Suprapubic skin (tissue), 4 donors: Measurements from ENCODE around the gene TBL1X. TPM values are rescaled to one million over a fixed set of nuclear protein-coding genes. Genes with fewer than 3 reads are reported as not detected.

Experiments used
- DNase-seq, 2 donors: peaks; one replicate each; pipeline ENCODE4 v3.0.0-alpha.2; 2019; ENCODE audit warnings: low spot score in 2 of 2
- H3K27ac ChIP-seq: fragments of 200-600 bp; sonication (generic); one replicate; pipeline ENCODE4 v1.5.1; 2019
- H3K27me3 ChIP-seq: fragments of 200-600 bp; sonication (generic); one replicate; pipeline ENCODE4 v1.5.1; 2019
- H3K36me3 ChIP-seq: fragments of 200-600 bp; sonication (generic); one replicate; pipeline ENCODE4 v1.5.1; 2019
- H3K4me1 ChIP-seq: fragments of 200-600 bp; sonication (generic); one replicate; pipeline ENCODE4 v1.5.1; 2019
- H3K4me3 ChIP-seq: fragments of 200-600 bp; sonication (generic); one replicate; pipeline ENCODE4 v1.5.1; 2019; ENCODE audit warnings: mild to moderate bottlenecking
- H3K9me3 ChIP-seq: fragments of 200-600 bp; sonication (generic); one replicate; pipeline ENCODE4 v1.5.1; 2019
- CTCF ChIP-seq, 2 donors: fragments of 200-600 bp in 1 of 2; fragments of 450-650 bp in 1 of 2; sonication (generic) in 1 of 2; IDR thresholded peaks; one replicate each; pipeline ENCODE4 v1.5.1; 2016 to 2019; ENCODE audit warnings: antibody characterized with exemption in 2 of 2, mild to moderate bottlenecking in 1 of 2, moderate library complexity in 1 of 2
- EP300 ChIP-seq: sonication (generic); formaldehyde crosslinking; IDR thresholded peaks from one replicate; pipeline ENCODE4 v1.6.1; 2017; ENCODE audit warnings: antibody characterized with exemption
- POLR2A ChIP-seq, 2 donors: fragments of 450-650 bp; IDR thresholded peaks; one replicate each; pipeline ENCODE4 v1.6.1; 2017; ENCODE audit warnings: antibody characterized with exemption in 2 of 2, mild to moderate bottlenecking in 2 of 2, moderate library complexity in 2 of 2
- POLR2AphosphoS5 ChIP-seq, 3 donors: sonication (generic); formaldehyde crosslinking; IDR thresholded peaks; one replicate each; pipeline ENCODE4 v1.6.1; 2017; ENCODE audit warnings: antibody characterized with exemption in 3 of 3
- WGBS: methylation state at CpG from one replicate; pipeline ENCODE4 v1.1.5; 2018; 5-methylcytosine and 5-hydroxymethylcytosine counted together
- total RNA-seq, 4 donors: library from RNA; depleted of rRNA; stranded (reverse); fragments of >200 nt; gene quantifications; one replicate each; pipeline ENCODE4 v1.1.0, GENCODE V29; 2016

The TBL1X gene
- total RNA-seq, 4 donors from 2014 or later = 13.2 to 31.0 (median 17.1) TPM

- no peaks in the 10 kb centered on the region for H3K9me3 ChIP-seq
- 82% methylated on average over 9 of the region's 9 CpGs for WGBS
- DNase-seq = no peak
- no peaks in the 10 kb centered on the region for H3K36me3 ChIP-seq
- no peaks in the 10 kb centered on the region for H3K27me3 ChIP-seq
- TF ChIP-seq POLR2AphosphoS5 (IDR thresholded peaks at IDR 0.05) (no peak), POLR2A (IDR thresholded peaks at IDR 0.05) (no peak), EP300 (no peak), CTCF (IDR thresholded peaks at IDR 0.05) (no peak)
- no peak overlapping the region for H3K27ac ChIP-seq
- H3K4me3 ChIP-seq = no peak overlapping the region
- peaks cover 6% of the 10 kb centered on the region for H3K4me1 ChIP-seq
These were observed 216.2 kb downstream of the TBL1X start for GRCh38 chrX:9681011-9681410.

GRCh38 chrX:9681422-9681821 is 216.6 kb downstream of the TBL1X start:
- H3K27me3 ChIP-seq = no peaks in the 10 kb centered on the region
- WGBS = 79% methylated on average over 4 of the region's 4 CpGs
- no peak overlapping the region for H3K4me3 ChIP-seq
- no peaks in the 10 kb centered on the region for H3K9me3 ChIP-seq
- H3K27ac ChIP-seq = no peak overlapping the region
- DNase-seq = no peak
- peaks cover 6% of the 10 kb centered on the region for H3K4me1 ChIP-seq
- TF ChIP-seq EP300 (no peak), CTCF (IDR thresholded peaks at IDR 0.05) (no peak)
- H3K36me3 ChIP-seq = no peaks in the 10 kb centered on the region

DNA sequence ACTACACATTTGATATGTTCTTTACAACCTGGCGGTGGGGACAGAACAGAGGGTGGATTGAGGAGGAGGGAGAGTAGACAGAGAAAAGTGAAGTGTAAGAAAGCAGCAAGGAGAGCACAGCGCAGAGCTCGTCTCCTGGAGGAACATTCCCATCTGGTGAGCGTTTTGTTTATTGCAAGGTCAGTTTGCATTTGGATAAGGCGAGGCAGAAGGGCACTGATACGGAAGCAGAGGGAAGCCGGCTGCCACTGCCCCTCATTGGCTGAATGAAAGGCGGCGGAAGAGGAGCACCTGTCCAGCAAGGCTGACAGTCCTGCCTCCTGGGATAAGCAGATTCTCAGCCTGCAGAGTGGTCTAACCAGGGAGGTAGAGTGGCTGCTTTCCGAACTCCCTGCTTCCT is 217.6 kb downstream of the TBL1X start:
- WGBS = 69% methylated on average over 10 of the region's 10 CpGs
- no peak overlapping the region for H3K4me3 ChIP-seq
- H3K4me1 ChIP-seq = peaks cover 6% of the 10 kb centered on the region
- no peaks in the 10 kb centered on the region for H3K27me3 ChIP-seq
- no peak for DNase-seq
- no peak overlapping the region for H3K27ac ChIP-seq
- no peak for TF ChIP-seq CTCF (IDR thresholded peaks at IDR 0.05)
- no peaks in the 10 kb centered on the region for H3K9me3 ChIP-seq
- no peaks in the 10 kb centered on the region for H3K36me3 ChIP-seq

DNA sequence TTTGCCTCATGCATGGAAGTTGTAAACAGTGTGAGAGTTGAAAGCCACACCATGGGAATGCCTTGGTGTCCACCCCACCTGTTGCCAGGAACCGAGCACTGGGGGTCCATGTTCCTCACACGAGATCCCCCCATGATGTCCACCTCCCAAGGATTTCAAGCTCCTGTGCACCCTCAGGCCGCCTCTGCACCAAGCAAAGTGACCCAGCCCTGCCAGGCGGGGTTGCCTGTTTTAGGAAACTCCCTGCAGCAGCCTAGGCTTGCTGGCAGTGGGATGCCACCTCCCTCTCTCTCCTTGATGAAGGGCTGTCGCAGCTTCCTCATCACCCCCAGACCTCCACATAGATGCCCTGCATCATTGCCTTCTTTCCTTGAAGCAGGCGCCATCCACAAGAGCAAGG is 218.0 kb downstream of the TBL1X start:
- 78% methylated on average over 6 of the region's 6 CpGs for WGBS
- H3K4me1 ChIP-seq = peaks cover 4% of the 10 kb centered on the region
- H3K9me3 ChIP-seq = no peaks in the 10 kb centered on the region

DNA sequence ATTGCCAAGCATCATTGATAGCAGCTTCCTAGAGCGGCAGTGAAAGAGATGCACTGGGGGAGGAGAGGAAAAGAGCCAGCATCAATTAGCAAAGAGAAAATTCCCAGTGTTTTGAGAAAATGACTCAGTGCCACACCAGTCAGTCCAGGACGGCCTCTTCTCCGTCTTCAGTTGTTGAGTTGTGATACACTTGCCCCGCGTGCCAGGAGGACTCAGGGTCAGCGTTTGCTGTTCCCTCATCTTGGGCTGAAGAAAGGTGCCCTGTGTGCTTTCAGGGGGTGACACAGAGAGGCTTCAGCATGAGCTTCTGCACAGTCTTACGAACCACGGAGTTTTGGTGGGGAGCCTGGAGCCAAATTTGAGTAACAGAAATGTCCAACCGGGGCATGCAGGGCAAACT is 218.5 kb downstream of the TBL1X start:
- 93% methylated on average over 9 of the region's 9 CpGs for WGBS
- H3K27ac ChIP-seq = no peak overlapping the region
- no peak for TF ChIP-seq EP300
- TF ChIP-seq POLR2AphosphoS5 (IDR thresholded peaks at IDR 0.05) = no peak
- TF ChIP-seq POLR2A (IDR thresholded peaks at IDR 0.05) = no peak
- TF ChIP-seq CTCF (IDR thresholded peaks at IDR 0.05) = no peak
- no peaks in the 10 kb centered on the region for H3K27me3 ChIP-seq
- H3K4me1 ChIP-seq = no peaks in the 10 kb centered on the region
- H3K4me3 ChIP-seq = no peak overlapping the region
- no peak for DNase-seq
- no peaks in the 10 kb centered on the region for H3K9me3 ChIP-seq
- H3K36me3 ChIP-seq = no peaks in the 10 kb centered on the region

More for the DNA sequence above, 218.0 kb downstream of the TBL1X start:
- Histone ChIP-seq H3K4me3 (no peak overlapping the region), H3K27me3 (no peaks in the 10 kb centered on the region), H3K27ac (no peak overlapping the region), H3K36me3 (no peaks in the 10 kb centered on the region)
- DNase-seq = no peak
- no peak for TF ChIP-seq CTCF (IDR thresholded peaks at IDR 0.05)
- no peak for TF ChIP-seq EP300
- TF ChIP-seq POLR2A (IDR thresholded peaks at IDR 0.05) = no peak
- TF ChIP-seq POLR2AphosphoS5 (IDR thresholded peaks at IDR 0.05) = no peak
